ENCODE measurements around the gene FZD2. TPM values are rescaled to one million over a fixed set of nuclear protein-coding genes. Genes with fewer than 3 reads are reported as not detected.

The FZD2 gene
- total and polyA plus RNA-seq, 9 of the 15 experiments (the other 6 are each of a cell fraction or from before 2014, with no cell fraction given), result 0.03 to 4.5 (median 1.1) TPM; not detected in 1

GRCh38 chr17:44601973-44602372 is 44.7 kb downstream of the FZD2 start:
- peaks cover 23 to 61% of the 10 kb centered on the region in 2 experiments; a peak in 4 of 5 replicates for H3K27me3 ChIP-seq (ENCODE audit: control insufficient read depth in 2 of 2, insufficient read depth in 2 of 2, low read length in 2 of 2)
- no peak for DNase-seq (ENCODE audit: extremely low read depth in 1 of 4, low spot score in 3 of 4)
- no peak overlapping the region for H2AFZ ChIP-seq (ENCODE audit: low read depth, low read length)
- H3K4me3 ChIP-seq, result no peak overlapping the region
- no peaks in the 10 kb centered on the region for H3K4me1 ChIP-seq (replicated peaks in 1 of 2; ENCODE audit: control insufficient read depth in 2 of 2, insufficient read depth in 2 of 2, low read length in 2 of 2)
- POLR2A ChIA-PET, result interaction anchor here (0.6 kb wide), 1 partner anchor 39 kb away, joined by 3 read pairs; no protein-coding TSS in a partner anchor
- H3K79me2 ChIP-seq (ENCODE audit: control insufficient read depth, insufficient read depth, low read length), result no peaks in the 10 kb centered on the region
- H3K9ac ChIP-seq (ENCODE audit: insufficient read depth in 1 of 2, low read depth in 2 of 2, low read length in 2 of 2), result no peak overlapping the region
- no peaks in the 10 kb centered on the region for H3K9me1 ChIP-seq (ENCODE audit: control insufficient read depth, insufficient read depth, low read length)
- intact Hi-C loops (cut with micrococcal nuclease), result no loop called here
- in situ Hi-C loops (cut with MboI), result no loop called here
- TF ChIP-seq RBBP5 (IDR thresholded peaks at IDR 0.05; ENCODE audit: borderline replicate concordance, insufficient read depth, low read length, poor library complexity, severe bottlenecking) (no peak), BRD9 (IDR thresholded peaks at IDR 0.05; ENCODE audit: low read depth, partially characterized antibody) (no peak), ZNF134 (CRISPR knock-in tag; conservative IDR thresholded peaks at IDR 0.05) (no peak), PHB2 (IDR thresholded peaks at IDR 0.05; ENCODE audit: low read depth) (no peak)
- TF ChIP-seq, protein P1, sequence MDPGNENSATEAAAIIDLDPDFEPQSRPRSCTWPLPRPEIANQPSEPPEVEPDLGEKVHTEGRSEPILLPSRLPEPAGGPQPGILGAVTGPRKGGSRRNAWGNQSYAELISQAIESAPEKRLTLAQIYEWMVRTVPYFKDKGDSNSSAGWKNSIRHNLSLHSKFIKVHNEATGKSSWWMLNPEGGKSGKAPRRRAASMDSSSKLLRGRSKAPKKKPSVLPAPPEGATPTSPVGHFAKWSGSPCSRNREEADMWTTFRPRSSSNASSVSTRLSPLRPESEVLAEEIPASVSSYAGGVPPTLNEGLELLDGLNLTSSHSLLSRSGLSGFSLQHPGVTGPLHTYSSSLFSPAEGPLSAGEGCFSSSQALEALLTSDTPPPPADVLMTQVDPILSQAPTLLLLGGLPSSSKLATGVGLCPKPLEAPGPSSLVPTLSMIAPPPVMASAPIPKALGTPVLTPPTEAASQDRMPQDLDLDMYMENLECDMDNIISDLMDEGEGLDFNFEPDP (CRISPR knock-in tag; IDR thresholded peaks at IDR 0.05), result no peak
- TF ChIP-seq, protein P2, sequence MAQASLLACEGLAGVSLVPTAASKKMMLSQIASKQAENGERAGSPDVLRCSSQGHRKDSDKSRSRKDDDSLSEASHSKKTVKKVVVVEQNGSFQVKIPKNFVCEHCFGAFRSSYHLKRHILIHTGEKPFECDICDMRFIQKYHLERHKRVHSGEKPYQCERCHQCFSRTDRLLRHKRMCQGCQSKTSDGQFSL (CRISPR knock-in tag; IDR thresholded peaks at IDR 0.05), result no peak
- TF ChIP-seq, protein P2 (tag; IDR thresholded peaks at IDR 0.05), result no peak
- no peaks in the 10 kb centered on the region for H3K9me3 ChIP-seq (replicated peaks; ENCODE audit: control insufficient read depth, insufficient read depth, low read depth, low read length)
- CTCF ChIA-PET (ENCODE audit: low intra/inter-chr PET ratio), result no interaction called here
- H3K4me2 ChIP-seq (ENCODE audit: insufficient read depth, low read length), result no peak overlapping the region
- FAIRE-seq, result no peak
- 17% methylated on average over 4 of the region's 9 CpGs for WGBS (ENCODE audit: insufficient coverage, low coverage, missing lambda C conversion rate)
- no peak overlapping the region for H3K27ac ChIP-seq (ENCODE audit: extremely low read depth, low read depth, low read length)
- BruUV-seq (replicated peaks), result no TSS peak
- H4K20me1 ChIP-seq (replicated peaks; ENCODE audit: control insufficient read depth, insufficient read depth, low read length), result peaks cover 3% of the 10 kb centered on the region; the same call in 1 of the 2 replicates
- no peaks in the 10 kb centered on the region for H3K36me3 ChIP-seq (ENCODE audit: control insufficient read depth, insufficient read depth, low read length)
- ATAC-seq, result no peak

Measured in K562 (cell line).